Transverse colon (tissue), 3 donors: Measurements from ENCODE around the gene KLHDC4.

ENCODE experiments used
- EP300 ChIP-seq: sonication (generic); formaldehyde crosslinking; IDR thresholded peaks from one replicate; pipeline ENCODE4 v1.6.1; 2017; ENCODE audit warnings: antibody characterized with exemption, low read depth
- TF ChIP-seq, protein P1 (sequence below), 5 experiments: fragments of 200-600 bp in 3 of 5; fragments of 450-650 bp in 2 of 5; sonication (generic) in 3 of 5; IDR thresholded peaks; 1 replicate in 2 of 5; 2 replicates in 3 of 5; pipeline ENCODE4 v1.5.1; 2016 to 2017; ENCODE audit warnings: antibody characterized with exemption in 5 of 5, inconsistent platforms in 3 of 5, mild to moderate bottlenecking in 2 of 5, moderate library complexity in 1 of 5

DNA sequence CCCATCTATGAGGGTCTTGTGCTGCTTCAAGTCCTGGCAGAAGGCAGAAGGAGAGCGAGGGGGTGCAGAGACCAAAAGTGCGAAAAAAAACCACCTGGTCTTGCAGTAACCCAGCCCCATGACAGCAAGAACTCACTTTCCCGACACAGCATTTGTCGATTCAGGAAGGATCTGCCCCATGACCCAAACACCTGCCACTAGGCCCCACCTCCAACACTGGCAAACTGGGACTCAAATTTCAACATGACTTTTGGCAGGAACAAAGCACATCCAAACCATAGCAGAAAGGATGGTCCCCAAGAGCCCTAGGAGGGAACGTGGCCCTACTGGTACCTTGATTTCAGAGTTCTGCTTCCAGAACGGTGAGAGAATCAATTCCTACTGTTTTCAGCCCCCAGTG is 34.7 kb upstream of the KLHDC4 start:
- TF ChIP-seq, protein P1, sequence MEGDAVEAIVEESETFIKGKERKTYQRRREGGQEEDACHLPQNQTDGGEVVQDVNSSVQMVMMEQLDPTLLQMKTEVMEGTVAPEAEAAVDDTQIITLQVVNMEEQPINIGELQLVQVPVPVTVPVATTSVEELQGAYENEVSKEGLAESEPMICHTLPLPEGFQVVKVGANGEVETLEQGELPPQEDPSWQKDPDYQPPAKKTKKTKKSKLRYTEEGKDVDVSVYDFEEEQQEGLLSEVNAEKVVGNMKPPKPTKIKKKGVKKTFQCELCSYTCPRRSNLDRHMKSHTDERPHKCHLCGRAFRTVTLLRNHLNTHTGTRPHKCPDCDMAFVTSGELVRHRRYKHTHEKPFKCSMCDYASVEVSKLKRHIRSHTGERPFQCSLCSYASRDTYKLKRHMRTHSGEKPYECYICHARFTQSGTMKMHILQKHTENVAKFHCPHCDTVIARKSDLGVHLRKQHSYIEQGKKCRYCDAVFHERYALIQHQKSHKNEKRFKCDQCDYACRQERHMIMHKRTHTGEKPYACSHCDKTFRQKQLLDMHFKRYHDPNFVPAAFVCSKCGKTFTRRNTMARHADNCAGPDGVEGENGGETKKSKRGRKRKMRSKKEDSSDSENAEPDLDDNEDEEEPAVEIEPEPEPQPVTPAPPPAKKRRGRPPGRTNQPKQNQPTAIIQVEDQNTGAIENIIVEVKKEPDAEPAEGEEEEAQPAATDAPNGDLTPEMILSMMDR (IDR thresholded peaks at IDR 0.05): no peak
- TF ChIP-seq EP300: no peak
